ENCODE measurements around the gene GTPBP1.

DNA sequence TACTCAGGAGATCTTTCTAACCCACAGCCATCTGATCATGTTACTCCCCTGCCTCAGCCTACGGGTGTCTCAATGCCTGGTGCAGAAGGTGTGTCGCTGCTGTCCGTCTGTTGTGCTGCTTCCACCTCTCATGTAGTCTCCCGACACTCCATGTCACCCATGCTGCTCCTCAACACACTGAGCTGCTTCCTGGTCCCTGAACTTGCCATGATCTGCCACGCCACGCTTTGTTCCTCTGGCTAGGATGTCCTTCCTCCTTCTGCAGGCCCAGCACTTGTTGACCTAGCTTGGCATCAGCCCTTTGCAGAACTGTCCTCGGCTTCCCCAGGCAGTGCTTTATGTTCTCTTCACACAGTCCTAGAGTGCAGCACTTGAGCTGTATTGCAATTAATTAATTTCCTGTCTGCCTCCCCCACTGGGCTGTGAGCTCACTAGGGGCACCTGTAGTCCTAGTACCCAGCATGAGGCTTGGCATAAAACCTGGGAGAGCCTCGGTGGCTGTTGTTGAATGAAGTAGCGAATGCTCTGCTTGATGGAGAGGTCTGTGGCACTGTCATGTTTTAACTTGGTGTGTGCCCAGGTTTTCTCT, 9.5 kb downstream of the GTPBP1 start:
- TF ChIP-seq, protein P1, sequence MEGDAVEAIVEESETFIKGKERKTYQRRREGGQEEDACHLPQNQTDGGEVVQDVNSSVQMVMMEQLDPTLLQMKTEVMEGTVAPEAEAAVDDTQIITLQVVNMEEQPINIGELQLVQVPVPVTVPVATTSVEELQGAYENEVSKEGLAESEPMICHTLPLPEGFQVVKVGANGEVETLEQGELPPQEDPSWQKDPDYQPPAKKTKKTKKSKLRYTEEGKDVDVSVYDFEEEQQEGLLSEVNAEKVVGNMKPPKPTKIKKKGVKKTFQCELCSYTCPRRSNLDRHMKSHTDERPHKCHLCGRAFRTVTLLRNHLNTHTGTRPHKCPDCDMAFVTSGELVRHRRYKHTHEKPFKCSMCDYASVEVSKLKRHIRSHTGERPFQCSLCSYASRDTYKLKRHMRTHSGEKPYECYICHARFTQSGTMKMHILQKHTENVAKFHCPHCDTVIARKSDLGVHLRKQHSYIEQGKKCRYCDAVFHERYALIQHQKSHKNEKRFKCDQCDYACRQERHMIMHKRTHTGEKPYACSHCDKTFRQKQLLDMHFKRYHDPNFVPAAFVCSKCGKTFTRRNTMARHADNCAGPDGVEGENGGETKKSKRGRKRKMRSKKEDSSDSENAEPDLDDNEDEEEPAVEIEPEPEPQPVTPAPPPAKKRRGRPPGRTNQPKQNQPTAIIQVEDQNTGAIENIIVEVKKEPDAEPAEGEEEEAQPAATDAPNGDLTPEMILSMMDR (IDR thresholded peaks at IDR 0.05; ENCODE audit: low read length), result no peak
- TF ChIP-seq EZH2 (optimal IDR thresholded peaks at IDR 0.05; ENCODE audit: low read depth, low read length), result no peak

All from MM.1S (cell line).